ENCODE results near the gene NNT.
A peak's percentile ranks its signal among the peaks of the same experiment; 100 is the strongest.
"Not testable (repeated sequence)": the region's sequence is repeated elsewhere in the genome, so short reads cannot be mapped to it uniquely, and the experiment has no call there.

The NNT gene

GRCh38 chr5:43631182-43631910 is 28.4 kb downstream of the NNT start:
- peak; percentile 56 for DNase-seq (ENCODE audit: low spot score)

- DNase-seq (ENCODE audit: low spot score): no peak
Measured at GRCh38 chr5:43634621-43635020, 31.6 kb downstream of the NNT start.

- DNase-seq (ENCODE audit: low spot score): no peak
Measured at GRCh38 chr5:43635374-43635773, 32.4 kb downstream of the NNT start.

DNA sequence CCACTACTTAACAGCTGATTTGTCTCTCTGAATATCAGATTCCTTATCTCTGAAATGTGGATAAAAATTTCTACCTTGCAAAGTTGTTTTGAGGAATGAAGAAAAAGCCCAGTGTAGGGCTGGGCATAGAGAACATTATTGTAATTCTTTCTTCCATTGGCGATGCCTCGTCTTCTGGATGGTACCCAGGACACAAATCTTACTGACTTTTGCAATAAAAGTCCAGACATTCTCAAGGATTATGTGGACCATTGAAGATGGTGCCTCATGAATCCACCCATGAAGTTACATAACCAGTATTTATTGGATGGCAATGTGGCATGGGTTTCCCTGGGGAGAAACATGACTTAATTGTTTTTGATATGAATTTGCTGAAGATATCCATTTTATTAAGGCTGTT is 33.1 kb downstream of the NNT start:
- no peak for DNase-seq (ENCODE audit: low spot score)

- DNase-seq (ENCODE audit: low spot score): no peak
Measured at GRCh38 chr5:43637416-43637815, 34.4 kb downstream of the NNT start.

DNA sequence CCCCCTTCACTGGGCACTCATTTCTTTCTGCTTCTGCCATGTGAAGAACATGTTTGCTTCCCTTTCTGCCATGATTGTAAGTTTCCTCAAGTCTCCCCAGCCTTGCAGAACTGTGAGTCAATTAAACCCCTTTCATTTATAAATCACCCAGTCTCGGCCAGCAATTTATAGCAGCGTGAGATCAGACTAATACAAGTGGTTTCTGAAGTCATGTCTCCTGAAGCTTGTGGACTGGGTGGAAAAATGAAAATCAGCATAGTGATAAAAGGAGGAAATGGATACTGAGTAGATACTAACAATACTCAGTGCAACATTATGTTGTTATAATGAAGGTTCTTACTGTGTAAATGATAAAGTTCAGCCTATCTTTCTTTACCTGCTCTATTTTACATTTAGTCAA is 35.1 kb downstream of the NNT start:
- no peak for DNase-seq (ENCODE audit: low spot score)

DNA sequence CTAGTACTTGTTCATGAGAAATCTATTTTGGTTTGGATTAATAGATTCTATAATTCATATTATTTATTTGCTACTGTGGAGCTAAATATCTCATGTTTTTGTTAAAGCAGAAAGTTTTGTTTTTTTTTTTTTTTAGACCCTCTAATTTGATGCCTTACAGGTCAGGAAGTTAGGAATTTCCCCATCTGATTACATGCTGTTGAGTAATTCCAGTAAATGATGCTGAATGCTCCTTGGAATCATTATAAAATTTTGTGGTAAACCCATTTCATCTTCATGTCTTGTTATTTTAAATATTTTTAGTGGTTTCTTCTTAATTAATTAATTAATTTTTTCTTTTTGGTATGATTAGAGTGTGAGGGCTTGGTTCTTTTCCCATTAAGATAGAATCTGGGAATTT is 35.6 kb downstream of the NNT start:
- no peak for DNase-seq (ENCODE audit: low spot score)

- DNase-seq (ENCODE audit: low spot score): no peak
Measured at GRCh38 chr5:43639566-43639965, 36.6 kb downstream of the NNT start.

DNA sequence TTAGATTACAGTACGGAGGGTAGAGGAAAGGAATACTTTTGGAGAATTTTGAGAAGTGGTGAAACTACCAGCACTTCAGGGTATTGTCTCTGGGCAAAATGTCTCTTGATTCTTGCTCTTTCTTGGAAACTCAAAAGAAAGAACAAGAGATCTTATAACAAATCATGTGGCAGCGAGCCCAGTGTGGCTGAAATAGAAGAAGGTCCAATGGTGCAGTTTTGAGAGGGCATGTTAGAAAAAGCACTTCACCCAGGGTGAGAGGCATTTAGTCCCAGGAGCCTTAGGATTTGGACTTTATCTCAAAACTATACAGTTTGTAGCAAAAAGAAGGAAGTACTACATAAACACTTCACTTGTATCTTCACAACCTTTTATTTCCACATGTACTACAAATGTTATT is 39.4 kb downstream of the NNT start:
- no peak for DNase-seq (ENCODE audit: low spot score)

DNA sequence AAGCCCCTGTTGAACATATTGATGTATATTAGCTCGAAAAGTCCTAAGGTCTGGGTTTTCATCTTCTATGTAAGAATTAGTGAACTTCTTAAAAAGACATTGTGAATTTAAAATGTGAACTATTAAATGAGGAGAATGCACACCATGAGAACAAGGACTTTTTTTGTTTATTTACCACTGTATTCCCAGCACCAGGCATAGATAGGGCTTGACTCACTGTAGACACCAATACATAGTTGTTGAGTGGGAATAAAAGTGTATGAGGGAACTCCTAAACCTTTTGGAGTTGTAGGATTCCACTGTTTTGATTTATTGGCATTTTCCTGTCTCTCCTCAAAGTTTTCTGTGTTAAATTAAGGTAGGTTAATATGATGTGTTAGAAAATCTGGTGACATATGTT is 40.3 kb downstream of the NNT start:
- no peak for DNase-seq (ENCODE audit: low spot score)

- DNase-seq (ENCODE audit: low spot score): no peak
Measured at GRCh38 chr5:43643750-43644149, 40.8 kb downstream of the NNT start.

DNA sequence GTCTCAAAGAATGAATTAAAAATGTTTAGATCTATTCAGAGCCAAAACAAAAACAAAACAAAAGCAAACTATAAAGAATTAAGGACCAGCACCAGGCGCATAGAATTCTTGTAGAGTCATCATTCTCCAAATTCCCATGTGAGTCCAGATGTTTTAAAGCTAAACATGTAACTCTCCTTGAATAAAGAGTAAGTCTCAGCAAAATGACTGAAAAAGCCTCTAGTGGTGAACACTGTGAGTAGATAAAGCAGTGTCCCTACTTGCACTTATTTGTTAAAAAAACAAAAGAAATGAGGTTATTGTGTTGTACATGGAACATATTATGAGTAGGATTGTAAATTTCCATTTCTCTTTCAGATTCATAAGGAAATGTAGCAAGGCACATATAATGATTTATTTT is 44.0 kb downstream of the NNT start:
- DNase-seq (ENCODE audit: low spot score): no peak

GRCh38 chr5:43647789-43648188 is 44.8 kb downstream of the NNT start:
- no peak for DNase-seq (ENCODE audit: low spot score)

- DNase-seq (ENCODE audit: low spot score): no peak
Measured at GRCh38 chr5:43648499-43649124, 45.6 kb downstream of the NNT start.

- no peak for DNase-seq (ENCODE audit: low spot score)
Measured at GRCh38 chr5:43649256-43649655, 46.3 kb downstream of the NNT start.

DNA sequence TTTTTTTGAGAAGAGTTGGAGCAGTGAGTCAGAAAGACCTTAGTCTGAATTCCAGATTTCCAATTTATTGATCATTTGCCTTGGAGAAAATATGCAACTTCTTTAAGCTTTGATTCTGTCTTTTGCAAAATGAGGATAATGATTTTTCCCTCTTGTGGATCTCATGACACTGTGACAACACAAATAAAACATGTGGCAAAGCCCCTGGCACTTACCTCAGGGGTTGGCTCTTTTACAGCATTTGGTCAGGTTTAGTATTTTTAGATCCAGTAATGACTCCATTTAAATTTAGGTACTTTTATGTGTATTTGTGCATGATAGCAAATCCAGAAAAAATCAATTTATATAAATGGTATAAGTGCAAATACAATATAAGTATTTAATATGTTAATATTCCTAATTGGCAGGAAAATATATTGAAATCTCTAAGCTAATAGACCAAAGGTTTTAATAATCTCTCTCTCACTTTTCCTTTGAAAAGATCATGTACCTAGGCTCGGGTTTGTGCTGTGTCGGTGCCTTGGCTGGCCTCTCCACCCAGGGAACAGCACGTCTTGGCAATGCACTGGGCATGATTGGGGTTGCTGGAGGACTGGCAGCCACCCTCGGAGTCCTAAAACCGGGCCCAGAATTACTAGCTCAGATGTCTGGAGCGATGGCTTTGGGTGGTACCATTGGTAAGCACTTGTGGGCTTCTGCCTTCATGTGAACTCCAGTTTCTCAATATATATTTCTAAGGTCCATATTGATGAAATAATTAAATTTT is 49.7 kb downstream of the NNT start:
- DNase-seq (ENCODE audit: low spot score): no peak

GRCh38 chr5:43658509-43658908 is 55.5 kb downstream of the NNT start:
- DNase-seq (ENCODE audit: low spot score): no peak

- DNase-seq (ENCODE audit: low spot score): no peak
Measured at GRCh38 chr5:43659075-43659474, 56.1 kb downstream of the NNT start.

- no peak for DNase-seq (ENCODE audit: low spot score)
Measured at GRCh38 chr5:43661102-43661501, 58.1 kb downstream of the NNT start.

DNA sequence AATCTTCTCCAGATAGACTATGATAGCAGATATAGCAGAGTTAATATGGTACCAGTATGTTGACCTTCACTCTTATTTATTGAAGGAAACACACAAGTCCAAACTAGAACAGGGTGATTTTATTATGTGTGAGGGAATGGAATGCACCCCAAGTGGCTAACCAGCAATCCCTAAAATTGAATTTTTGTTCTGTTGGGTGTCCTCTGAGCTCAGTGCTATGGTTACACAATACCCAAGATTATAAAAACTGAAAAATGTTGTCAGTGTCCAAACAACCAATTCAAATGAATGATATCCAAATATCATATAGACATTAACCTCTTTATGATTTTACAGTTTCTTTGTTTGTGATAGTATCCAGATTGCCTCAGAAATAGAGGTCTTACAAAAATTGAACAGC is 60.9 kb downstream of the NNT start:
- DNase-seq (ENCODE audit: low spot score): no peak

DNA sequence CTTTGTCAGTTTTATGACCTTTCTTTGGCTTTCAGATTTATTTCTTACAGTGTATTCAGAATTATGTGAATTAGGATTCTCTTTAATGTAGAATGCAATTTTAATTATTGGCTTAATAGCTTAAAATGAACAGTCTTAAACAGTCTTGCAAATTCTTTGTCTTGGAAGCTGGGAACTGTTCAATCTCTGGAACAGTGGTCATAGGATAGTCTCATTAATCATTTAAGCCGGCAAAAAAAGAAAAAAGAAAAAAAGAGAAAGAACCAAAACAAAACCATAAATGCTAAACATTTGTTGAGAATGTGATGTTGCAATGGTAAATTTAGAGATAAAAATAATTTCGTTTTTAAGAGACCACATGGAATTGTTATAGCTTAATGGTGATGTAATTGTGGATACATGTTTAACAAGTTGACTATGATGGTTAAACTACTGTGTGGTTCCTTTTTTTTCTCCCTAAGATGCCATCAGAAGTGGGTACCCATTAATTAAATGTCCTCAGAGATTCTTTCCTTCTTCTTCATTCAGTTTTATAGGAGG is 61.6 kb downstream of the NNT start:
- no peak for DNase-seq (ENCODE audit: low spot score)

- not testable (repeated sequence) for DNase-seq (ENCODE audit: low spot score)
Measured at GRCh38 chr5:43665749-43666148, 62.8 kb downstream of the NNT start.

- DNase-seq (ENCODE audit: low spot score): not testable (repeated sequence)
Measured at GRCh38 chr5:43666728-43667127, 63.7 kb downstream of the NNT start.
